NCI-H2107 treated with DMSO at 0.1 percent for 48 hours (cell line): ENCODE data around the gene NUP98.
A peak's percentile ranks its signal among the peaks of the same experiment; 100 is the strongest.
"Not testable (repeated sequence)": the region's sequence is repeated elsewhere in the genome, so short reads cannot be mapped to it uniquely, and the experiment has no call there.

Experiments
- DNase-seq: peaks from one replicate; lab custom pipeline; 2025; ENCODE audit not compliant: unreplicated experiment; lab: John Stamatoyannopoulos, UW

The NUP98 gene

GRCh38 chr11:3674189-3674588 is 123.2 kb downstream of the NUP98 start:
- no peak for DNase-seq

GRCh38 chr11:3671334-3672254 is 125.8 kb downstream of the NUP98 start, which contains the start of gene CHRNA10:
Gene CHRNA10, minus strand, starts transcription at chr11:3671384. Its CDS starts 72 bp downstream, at chr11:3671312.
- DNase-seq: peak; percentile 14

- no peak for DNase-seq
These were observed 127.6 kb downstream of the NUP98 start for GRCh38 chr11:3669742-3670183.

- no peak for DNase-seq
These were observed 128.2 kb downstream of the NUP98 start for GRCh38 chr11:3669128-3669527.

GRCh38 chr11:3667149-3668035 is 130.0 kb downstream of the NUP98 start:
- no peak for DNase-seq

DNA sequence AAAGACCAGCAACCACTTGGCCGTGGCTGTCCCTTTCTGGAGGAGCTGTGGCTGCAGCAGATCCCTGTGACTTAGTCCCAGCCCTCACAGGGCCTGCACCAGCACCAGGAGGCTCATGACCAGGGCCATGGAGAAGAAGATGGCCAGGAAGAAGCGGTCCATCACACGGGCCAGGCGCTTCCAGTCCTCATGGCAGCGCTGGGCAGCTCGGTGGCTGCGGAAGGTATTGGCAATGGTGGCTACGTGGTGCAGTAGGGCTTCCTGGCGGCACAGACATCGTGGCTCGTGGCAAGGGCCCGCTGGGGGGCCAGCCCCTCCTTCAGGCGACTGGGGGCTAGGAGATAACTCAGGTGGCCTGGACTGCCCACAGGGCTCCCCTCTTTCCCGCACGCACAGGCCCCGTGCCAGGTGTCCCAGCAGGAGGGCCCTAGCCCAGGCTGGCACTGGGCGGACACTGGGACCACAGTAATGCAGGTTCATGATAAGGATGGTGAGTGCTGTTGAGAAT is 131.3 kb downstream of the NUP98 start:
- DNase-seq: no peak

- no peak for DNase-seq
These were observed 131.9 kb downstream of the NUP98 start for GRCh38 chr11:3665336-3666022.

- no peak for DNase-seq
These were observed 133.2 kb downstream of the NUP98 start for GRCh38 chr11:3664032-3664630.

DNA sequence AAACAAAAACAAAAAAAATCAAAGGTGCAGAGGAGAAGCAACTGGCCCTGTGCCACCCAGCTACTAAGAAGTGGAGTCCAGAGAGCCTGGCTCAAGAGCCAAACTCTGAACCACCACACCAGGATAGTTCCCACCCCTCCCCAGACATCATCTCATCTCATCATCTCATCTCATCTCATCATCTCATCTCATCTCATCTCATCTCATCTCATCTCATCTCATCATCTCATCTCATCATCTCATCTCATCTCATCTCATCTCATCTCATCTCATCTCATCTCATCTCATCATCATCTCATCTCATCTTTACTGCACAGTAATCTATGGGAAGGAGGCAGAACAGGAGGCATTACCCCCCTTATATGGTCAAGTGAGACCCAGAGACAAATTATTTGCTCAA is 134.5 kb downstream of the NUP98 start:
- DNase-seq: no peak

- no peak for DNase-seq
These were observed 136.4 kb downstream of the NUP98 start for GRCh38 chr11:3660960-3661359.

DNA sequence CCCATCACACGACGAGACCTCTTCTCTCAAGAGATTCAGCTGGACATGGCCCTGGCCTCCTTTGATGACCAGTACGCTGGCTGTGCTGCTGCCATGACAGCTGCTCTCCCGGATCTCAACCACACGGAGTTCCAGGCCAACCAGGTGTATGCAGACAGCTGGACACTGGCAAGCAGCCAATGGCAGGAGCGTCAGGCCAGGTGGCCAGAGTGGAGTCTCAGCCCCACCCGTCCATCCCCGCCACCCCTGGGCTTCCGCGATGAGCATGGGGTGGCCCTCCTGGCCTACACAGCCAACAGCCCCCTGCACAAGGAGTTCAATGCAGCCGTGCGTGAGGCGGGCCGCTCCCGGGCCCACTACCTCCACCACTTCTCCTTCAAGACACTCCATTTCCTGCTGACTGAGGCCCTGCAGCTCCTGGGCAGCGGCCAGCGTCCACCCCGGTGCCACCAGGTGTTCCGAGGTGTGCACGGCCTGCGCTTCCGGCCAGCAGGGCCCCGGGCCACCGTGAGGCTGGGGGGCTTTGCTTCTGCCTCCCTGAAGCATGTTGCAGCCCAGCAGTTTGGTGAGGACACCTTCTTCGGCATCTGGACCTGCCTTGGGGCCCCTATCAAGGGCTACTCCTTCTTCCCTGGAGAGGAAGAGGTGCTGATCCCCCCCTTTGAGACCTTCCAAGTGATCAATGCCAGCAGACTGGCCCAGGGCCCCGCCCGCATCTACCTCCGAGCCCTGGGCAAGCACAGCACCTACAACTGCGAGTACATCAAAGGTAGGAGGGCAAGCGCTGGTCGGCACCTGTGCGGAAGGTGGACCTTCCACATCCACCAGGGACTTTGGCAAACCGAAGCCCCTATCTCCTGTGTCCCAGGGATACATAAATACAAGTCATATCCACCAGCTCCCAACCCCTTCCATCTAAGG is 137.5 kb downstream of the NUP98 start:
- DNase-seq: no peak

- DNase-seq: no peak
These were observed 139.1 kb downstream of the NUP98 start for GRCh38 chr11:3658252-3658651.

DNA sequence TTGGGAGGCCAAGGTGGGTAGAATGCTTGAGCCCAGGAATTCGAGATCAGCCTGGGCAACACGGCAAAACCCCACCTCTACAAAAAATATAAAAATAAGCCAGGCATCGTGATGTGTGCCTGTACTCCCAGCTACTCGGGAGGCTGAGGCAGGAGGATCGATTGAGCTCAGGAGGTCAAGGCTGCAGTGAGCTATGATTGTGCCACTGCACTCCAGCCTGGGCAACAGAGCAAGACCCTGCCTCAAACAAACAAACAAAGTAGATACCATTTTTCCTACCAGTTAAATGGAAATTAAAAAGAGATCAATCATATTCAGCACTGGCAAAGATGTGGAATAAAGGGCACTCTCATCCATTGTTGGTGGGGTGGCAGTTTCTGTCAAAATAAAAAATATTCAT is 140.0 kb downstream of the NUP98 start:
- DNase-seq: not testable (repeated sequence)

GRCh38 chr11:3655547-3655946 is 141.8 kb downstream of the NUP98 start:
- no peak for DNase-seq

DNA sequence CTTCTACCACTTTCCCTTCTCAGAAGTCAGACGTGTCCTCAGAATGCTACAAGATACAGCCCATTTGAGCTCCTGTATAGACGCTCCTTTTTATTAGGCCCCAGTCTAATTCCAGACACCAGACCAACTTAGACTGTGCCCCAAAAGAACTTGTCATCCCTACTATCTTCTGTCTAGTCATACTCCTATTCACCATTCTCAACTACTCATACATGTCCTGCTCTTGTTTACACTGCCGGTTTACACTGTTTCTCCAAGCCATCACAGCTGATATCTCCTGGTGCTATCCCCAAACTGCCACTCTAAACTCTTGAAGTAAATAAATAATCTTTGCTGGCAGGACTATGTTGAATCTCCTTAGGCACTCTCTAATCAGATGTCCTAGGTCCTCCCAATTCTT is 144.8 kb downstream of the NUP98 start:
- DNase-seq: not testable (repeated sequence)

GRCh38 chr11:3649374-3649773 is 148.0 kb downstream of the NUP98 start:
- DNase-seq: not testable (repeated sequence)

DNA sequence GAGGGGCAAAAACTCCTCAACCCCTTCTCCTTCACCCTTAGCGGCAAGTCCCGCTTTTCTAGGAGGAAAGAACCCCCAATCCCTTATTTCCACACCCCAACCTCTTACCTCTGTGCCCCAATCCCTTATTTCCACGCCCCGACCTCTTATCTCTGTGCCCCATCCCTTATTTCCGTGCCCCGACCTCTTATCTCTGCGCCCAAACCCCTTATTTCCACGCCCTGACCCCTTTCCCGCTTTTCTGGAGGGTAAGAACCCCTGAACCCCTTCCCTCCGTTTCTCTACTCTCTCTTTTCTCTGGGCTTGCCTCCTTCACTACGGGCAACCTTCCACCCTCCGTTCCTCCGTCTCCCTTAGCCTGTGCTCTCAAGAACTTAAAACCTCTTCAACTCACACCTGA is 148.5 kb downstream of the NUP98 start:
- not testable (repeated sequence) for DNase-seq

GRCh38 chr11:3645552-3645951 is 151.8 kb downstream of the NUP98 start:
- DNase-seq: no peak

DNA sequence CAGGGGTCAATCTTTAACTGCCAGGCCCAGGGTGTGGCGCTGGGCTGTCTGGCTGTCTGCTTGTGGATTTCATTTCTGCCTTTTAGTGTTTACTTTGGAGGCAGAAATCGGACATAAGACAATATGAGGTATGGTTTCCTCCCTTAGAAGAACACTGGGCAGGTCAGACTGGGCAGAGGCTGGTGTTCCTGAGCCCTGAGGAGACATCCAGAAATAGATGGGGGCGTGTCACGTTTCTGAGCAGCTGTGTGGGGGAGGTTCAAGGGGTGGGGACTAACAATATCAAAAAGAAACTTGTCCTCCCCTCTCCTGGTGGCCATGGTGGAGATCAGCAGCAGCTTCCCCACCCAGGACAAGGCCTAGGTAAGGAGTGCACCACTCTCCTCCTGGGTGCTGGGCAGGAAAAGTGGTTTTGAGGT is 152.5 kb downstream of the NUP98 start, which contains the start of gene ART1:
Gene ART1 (plus strand): TSS at position 312 of the 419 bp plus-strand sequence. CDS start 14,086 bp downstream, outside the sequence.
- DNase-seq: no peak
